Uterus (tissue), 2 donors: Measurements from ENCODE around the gene MAST2.

Experiments used
- CTCF ChIP-seq, 4 experiments: fragments of 200-600 bp in 2 of 4; fragments of 450-650 bp in 2 of 4; sonication (generic) in 2 of 4; IDR thresholded peaks; one replicate each; pipeline ENCODE4 v1.5.1; 2016 to 2019; ENCODE audit warnings: antibody characterized with exemption in 4 of 4, mild to moderate bottlenecking in 2 of 4, moderate library complexity in 1 of 4
- POLR2A ChIP-seq, 2 donors: fragments of 450-650 bp; IDR thresholded peaks; one replicate each; pipeline ENCODE4 v1.6.1; 2016; ENCODE audit warnings: antibody characterized with exemption in 2 of 2, mild to moderate bottlenecking in 1 of 2, moderate library complexity in 1 of 2

- TF ChIP-seq CTCF (IDR thresholded peaks at IDR 0.05) (no peak), POLR2A (IDR thresholded peaks at IDR 0.05) (no peak)
Observed at GRCh38 chr1:45974541-45975269, 171.3 kb downstream of the MAST2 start.
